ENCODE results near the gene PROZ. TPM values are rescaled to one million over a fixed set of nuclear protein-coding genes. Genes with fewer than 3 reads are reported as not detected.

PROZ gene
- total and polyA plus RNA-seq, 2 of the 13 experiments (the other 11 are each of a cell fraction or from before 2014, with no cell fraction given) = 5.6 to 22.5 TPM

GRCh38 chr13:113208421-113209335 is 50.2 kb downstream of the PROZ start, which contains the start of gene PCID2 (continued):
- no peak for TF ChIP-seq TIGD3 (CRISPR knock-in tag; IDR thresholded peaks at IDR 0.05; ENCODE audit: borderline replicate concordance)
- TF ChIP-seq ZBTB14 (CRISPR knock-in tag; IDR thresholded peaks at IDR 0.05) = peak; percentile 96
- TF ChIP-seq TRIM24 (CRISPR knock-in tag; IDR thresholded peaks at IDR 0.05) = no peak
- TF ChIP-seq ZNF275 (CRISPR knock-in tag; IDR thresholded peaks at IDR 0.05; ENCODE audit: borderline replicate concordance) = peak; percentile 78
- TF ChIP-seq FOXJ3 (CRISPR knock-in tag; IDR thresholded peaks at IDR 0.05; ENCODE audit: borderline replicate concordance) = no peak
- TF ChIP-seq ZNF335 (CRISPR knock-in tag; IDR thresholded peaks at IDR 0.05) = peak; percentile 86
- peak; percentile 38; the same call in 1 of the 2 replicates for TF ChIP-seq ZFP90 (CRISPR knock-in tag; IDR thresholded peaks at IDR 0.05; ENCODE audit: borderline replicate concordance)
- no peak; the same call in 1 of the 2 replicates for TF ChIP-seq AKNA (CRISPR knock-in tag; IDR thresholded peaks at IDR 0.05; ENCODE audit: borderline replicate concordance)
- TF ChIP-seq POGZ (CRISPR knock-in tag; IDR thresholded peaks at IDR 0.05) = peak; percentile 87; the same call in 1 of the 2 replicates
- peak; percentile 90 for TF ChIP-seq ZNF44 (CRISPR knock-in tag; IDR thresholded peaks at IDR 0.05)
- TF ChIP-seq ZNF616 (CRISPR knock-in tag; IDR thresholded peaks at IDR 0.05; ENCODE audit: low read depth) = 0 out of 2 replicates have a peak, but pooled peaks have one; percentile 80
- 0 out of 2 replicates have a peak, but pooled peaks have one; percentile 52 for TF ChIP-seq EED (CRISPR knock-in tag; IDR thresholded peaks at IDR 0.05)
- peak; percentile 83; the same call in 1 of the 2 replicates for TF ChIP-seq ZSCAN25 (CRISPR knock-in tag; IDR thresholded peaks at IDR 0.05)
- no peak for TF ChIP-seq JARID2 (CRISPR knock-in tag; IDR thresholded peaks at IDR 0.05; ENCODE audit: insufficient replicate concordance)
- peak; percentile 15; the same call in 1 of the 2 replicates for TF ChIP-seq GATA4 (IDR thresholded peaks at IDR 0.05; ENCODE audit: borderline replicate concordance, low read depth)
- peak; percentile 75 for TF ChIP-seq SNAPC2 (CRISPR knock-in tag; IDR thresholded peaks at IDR 0.05)

All from HepG2 (cell line).